Gastroesophageal sphincter (tissue), 4 donors: ENCODE results near the gene MAPK1. TPM values are rescaled to one million over a fixed set of nuclear protein-coding genes. Genes with fewer than 3 reads are reported as not detected.
"Not testable (repeated sequence)": the region's sequence is repeated elsewhere in the genome, so short reads cannot be mapped to it uniquely, and the experiment has no call there.

Experiments
- ATAC-seq: fragments of 150-250 bp; one replicate; pipeline ENCODE4 v1.9.1; 2016; ENCODE audit warnings: mild to moderate bottlenecking, moderate library complexity
- H3K27ac ChIP-seq, 4 donors: fragments of 200-600 bp; sonication (generic) in 3 of 4; 1 replicate in 3 of 4; 2 replicates in 1 of 4; pipeline ENCODE4 v1.5.1; 2016 to 2019
- H3K27me3 ChIP-seq: fragments of 200-600 bp; sonication (generic); one replicate; pipeline ENCODE4 v1.5.1; 2019
- H3K36me3 ChIP-seq, 2 donors: fragments of 200-600 bp; sonication (generic); one replicate each; pipeline ENCODE4 v1.5.1; 2019; ENCODE audit warnings: control low read depth in 1 of 2
- H3K4me1 ChIP-seq, 3 donors: fragments of 200-600 bp; sonication (generic); 1 replicate in 2 of 3; 2 replicates in 1 of 3; pipeline ENCODE4 v1.5.1; 2016 to 2019; ENCODE audit warnings: control low read depth in 2 of 3
- H3K4me3 ChIP-seq, 2 donors: fragments of 200-600 bp; sonication (generic); one replicate each; pipeline ENCODE4 v1.5.1; 2019; ENCODE audit warnings: mild to moderate bottlenecking in 1 of 2, moderate library complexity in 1 of 2
- H3K9me3 ChIP-seq, 3 donors: fragments of 200-600 bp; sonication (generic); one replicate each; pipeline ENCODE4 v1.5.1; 2017 to 2019; ENCODE audit warnings: control low read depth in 2 of 3
- EP300 ChIP-seq: sonication (generic); formaldehyde crosslinking; IDR thresholded peaks from one replicate; pipeline ENCODE4 v1.6.1; 2017; ENCODE audit warnings: antibody characterized with exemption, mild to moderate bottlenecking
- POLR2A ChIP-seq, 2 donors: fragments of 450-650 bp; IDR thresholded peaks; one replicate each; pipeline ENCODE4 v1.6.1; 2017; ENCODE audit warnings: antibody characterized with exemption in 2 of 2, mild to moderate bottlenecking in 2 of 2, moderate library complexity in 1 of 2
- POLR2AphosphoS5 ChIP-seq: sonication (generic); formaldehyde crosslinking; IDR thresholded peaks from one replicate; pipeline ENCODE4 v1.6.1; 2017; ENCODE audit warnings: antibody characterized with exemption
- WGBS, 2 donors: methylation state at CpG; one replicate each; pipeline ENCODE4 v1.1.5; 2018; ENCODE audit warnings: low coverage in 1 of 2; 5-methylcytosine and 5-hydroxymethylcytosine counted together
- total RNA-seq, 4 donors: library from RNA; depleted of rRNA; stranded (reverse); fragments of >200 nt; gene quantifications; one replicate each; pipeline ENCODE4 v1.1.0, GENCODE V29; 2016
- TF ChIP-seq, protein P1 (sequence below), 4 experiments: fragments of 200-600 bp in 2 of 4; fragments of 450-650 bp in 2 of 4; sonication (generic) in 1 of 4; IDR thresholded peaks; one replicate each; pipeline ENCODE4 v1.5.1; 2017 to 2019; ENCODE audit warnings: antibody characterized with exemption in 4 of 4, mild to moderate bottlenecking in 2 of 4, moderate library complexity in 2 of 4

MAPK1 gene
- total RNA-seq, 4 donors from 2014 or later = 40.3 to 70.8 (median 57.4) TPM

DNA sequence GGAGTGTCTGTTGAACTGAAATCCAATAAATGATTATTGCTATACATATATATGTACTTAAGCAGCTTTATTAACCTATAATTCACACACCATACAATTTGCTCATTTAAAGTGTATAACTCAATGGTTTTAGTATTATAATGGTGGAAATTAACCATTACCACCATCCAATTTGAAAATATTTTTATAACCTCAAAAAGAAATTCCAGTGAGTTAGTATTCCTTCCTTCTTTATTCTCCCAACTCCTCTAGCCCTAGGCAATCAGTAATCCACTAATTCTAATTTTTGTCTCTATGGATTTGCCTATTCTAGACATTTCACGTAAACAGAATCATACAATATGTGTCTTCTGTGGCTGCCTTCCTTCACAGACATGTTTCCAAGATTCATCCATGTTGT, 64.8 kb downstream of the MAPK1 start:
- no peak overlapping the region for H3K27ac ChIP-seq
- ATAC-seq = no peak
- no peaks in the 10 kb centered on the region for H3K9me3 ChIP-seq
- 100% methylated on average over 1 of the region's 1 CpG for WGBS, 2 donors
- no peak overlapping the region for H3K4me3 ChIP-seq
- H3K4me1 ChIP-seq = peaks cover 0 to 15% (median 0%) of the 10 kb centered on the region in 3 donors
- H3K27me3 ChIP-seq = no peaks in the 10 kb centered on the region
- peaks cover 0 to 93% of the 10 kb centered on the region in 2 donors for H3K36me3 ChIP-seq
- TF ChIP-seq POLR2AphosphoS5 = no peak
- TF ChIP-seq POLR2A (IDR thresholded peaks at IDR 0.05) = no peak
- TF ChIP-seq EP300 = no peak
- TF ChIP-seq, protein P1, sequence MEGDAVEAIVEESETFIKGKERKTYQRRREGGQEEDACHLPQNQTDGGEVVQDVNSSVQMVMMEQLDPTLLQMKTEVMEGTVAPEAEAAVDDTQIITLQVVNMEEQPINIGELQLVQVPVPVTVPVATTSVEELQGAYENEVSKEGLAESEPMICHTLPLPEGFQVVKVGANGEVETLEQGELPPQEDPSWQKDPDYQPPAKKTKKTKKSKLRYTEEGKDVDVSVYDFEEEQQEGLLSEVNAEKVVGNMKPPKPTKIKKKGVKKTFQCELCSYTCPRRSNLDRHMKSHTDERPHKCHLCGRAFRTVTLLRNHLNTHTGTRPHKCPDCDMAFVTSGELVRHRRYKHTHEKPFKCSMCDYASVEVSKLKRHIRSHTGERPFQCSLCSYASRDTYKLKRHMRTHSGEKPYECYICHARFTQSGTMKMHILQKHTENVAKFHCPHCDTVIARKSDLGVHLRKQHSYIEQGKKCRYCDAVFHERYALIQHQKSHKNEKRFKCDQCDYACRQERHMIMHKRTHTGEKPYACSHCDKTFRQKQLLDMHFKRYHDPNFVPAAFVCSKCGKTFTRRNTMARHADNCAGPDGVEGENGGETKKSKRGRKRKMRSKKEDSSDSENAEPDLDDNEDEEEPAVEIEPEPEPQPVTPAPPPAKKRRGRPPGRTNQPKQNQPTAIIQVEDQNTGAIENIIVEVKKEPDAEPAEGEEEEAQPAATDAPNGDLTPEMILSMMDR (IDR thresholded peaks at IDR 0.05) = no peak

GRCh38 chr22:21802056-21802455, 65.4 kb downstream of the MAPK1 start:
- peaks cover 0 to 96% of the 10 kb centered on the region in 2 donors for H3K36me3 ChIP-seq

DNA sequence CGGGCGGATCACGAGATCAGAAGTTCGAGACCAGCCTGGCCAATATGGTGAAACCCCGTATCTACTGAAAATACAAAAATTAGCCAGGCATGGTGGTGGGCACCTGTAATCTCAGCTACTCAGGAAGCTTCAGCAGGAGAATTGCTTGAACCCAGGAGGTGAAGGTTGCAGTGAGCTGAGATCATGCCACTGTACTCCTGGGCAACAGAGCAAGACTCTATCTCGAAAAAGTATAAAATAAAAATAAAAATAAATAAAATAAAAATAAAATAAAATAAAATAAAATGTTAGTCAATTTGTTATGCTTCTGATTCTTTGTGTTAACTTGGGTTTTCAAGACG, 66.2 kb downstream of the MAPK1 start:
- Histone ChIP-seq H3K4me1 (peaks cover 0 to 15% (median 0%) of the 10 kb centered on the region in 3 donors), H3K36me3 (peaks cover 0 to 97% of the 10 kb centered on the region in 2 donors)
- 98 to 100% methylated on average over 1 to 7 of the region's 7 CpGs for WGBS, 2 donors
- H3K27me3 ChIP-seq, ATAC-seq, H3K9me3 ChIP-seq, H3K4me3 ChIP-seq, H3K27ac ChIP-seq: not testable (repeated sequence)

More at GRCh38 chr22:21802056-21802455, 65.4 kb downstream of the MAPK1 start:
- no peak for TF ChIP-seq EP300
- TF ChIP-seq POLR2A (IDR thresholded peaks at IDR 0.05) = no peak
- TF ChIP-seq POLR2AphosphoS5 = no peak
- TF ChIP-seq, protein P1 (IDR thresholded peaks at IDR 0.05) = no peak
- no peaks in the 10 kb centered on the region for H3K9me3 ChIP-seq
- H3K4me3 ChIP-seq = no peak overlapping the region
- no peak for ATAC-seq
- H3K4me1 ChIP-seq = peaks cover 0 to 15% (median 0%) of the 10 kb centered on the region in 3 donors
- no peak overlapping the region for H3K27ac ChIP-seq
- 95 to 100% methylated on average over 9 of the region's 9 CpGs for WGBS, 2 donors
- H3K27me3 ChIP-seq = no peaks in the 10 kb centered on the region

DNA sequence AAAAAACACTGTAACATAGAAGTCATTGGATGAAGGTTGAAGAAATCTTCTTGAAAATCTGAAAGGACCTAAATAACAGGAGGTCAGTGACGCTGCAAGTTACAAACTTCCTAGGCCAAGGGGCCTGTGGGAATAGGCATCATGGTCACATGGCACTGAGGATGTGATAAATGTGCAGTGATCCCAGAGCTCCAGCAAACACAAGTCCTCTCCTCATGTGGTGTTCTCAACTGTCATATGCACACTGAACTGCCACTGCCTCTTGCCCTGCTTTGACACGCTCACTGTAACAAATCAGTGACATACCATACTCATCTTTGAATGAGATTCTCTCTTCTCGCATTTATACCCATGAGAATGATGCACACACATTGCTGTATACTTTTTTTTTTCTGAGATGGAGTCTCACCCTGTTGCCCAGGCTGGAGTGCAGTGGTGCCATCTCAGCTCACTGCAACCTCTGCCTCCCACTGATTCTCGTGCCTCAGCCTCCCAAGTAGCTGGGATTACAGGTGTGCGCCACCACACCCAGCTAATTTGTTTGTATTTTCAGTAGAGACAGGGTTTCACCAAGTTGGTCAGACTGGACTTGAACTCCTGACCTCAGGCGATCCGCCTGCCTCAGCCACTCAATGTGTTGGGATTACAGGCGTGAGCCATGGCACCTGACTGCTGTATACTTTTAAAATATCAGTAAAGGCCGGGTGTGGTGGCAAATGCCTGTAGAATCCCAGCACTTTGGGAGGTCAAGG, 66.7 kb downstream of the MAPK1 start:
- peaks cover 0 to 97% of the 10 kb centered on the region in 2 donors for H3K36me3 ChIP-seq
- 99 to 100% methylated on average over 6 to 8 of the region's 9 CpGs for WGBS, 2 donors
- ATAC-seq = no peak
- H3K4me3 ChIP-seq = no peak overlapping the region
- TF ChIP-seq EP300 = no peak
- TF ChIP-seq POLR2AphosphoS5 = no peak
- TF ChIP-seq, protein P1 (IDR thresholded peaks at IDR 0.05) = no peak
- no peak for TF ChIP-seq POLR2A (IDR thresholded peaks at IDR 0.05)
- H3K27me3 ChIP-seq = no peaks in the 10 kb centered on the region
- peaks cover 0 to 15% (median 0%) of the 10 kb centered on the region in 3 donors for H3K4me1 ChIP-seq
- no peak overlapping the region for H3K27ac ChIP-seq
- no peaks in the 10 kb centered on the region for H3K9me3 ChIP-seq

- H3K9me3 ChIP-seq = no peaks in the 10 kb centered on the region
- H3K36me3 ChIP-seq = peaks cover 0 to 92% of the 10 kb centered on the region in 2 donors
- peak overlapping the region in 1 of 4 donors; percentile 26 for H3K27ac ChIP-seq
- H3K27me3 ChIP-seq = no peaks in the 10 kb centered on the region
- no peak for ATAC-seq
- WGBS, 2 donors = 59% methylated on average over 5 of the region's 5 CpGs
- TF ChIP-seq, protein P1 (IDR thresholded peaks at IDR 0.05) = no peak
- no peak for TF ChIP-seq POLR2AphosphoS5
- TF ChIP-seq EP300 = no peak
- TF ChIP-seq POLR2A (IDR thresholded peaks at IDR 0.05) = no peak
- no peak overlapping the region for H3K4me3 ChIP-seq
- H3K4me1 ChIP-seq = peaks cover 0 to 15% (median 0%) of the 10 kb centered on the region in 3 donors
Measured at GRCh38 chr22:21797444-21798221, 69.8 kb downstream of the MAPK1 start.
